Stimulated activated CD4-positive, alpha-beta T cell treated with anti-CD3 and anti-CD28 coated beads, Interleukin-15, amount 100 ng/mL, for 1 hour (primary cell): ENCODE results near the gene CCDC149.

ENCODE experiments used
- DNase-seq, 2 donors: peaks; one replicate each; pipeline ENCODE4 v3.0.0-alpha.2; 2020; ENCODE audit warnings: low read depth in 1 of 2, low spot score in 1 of 2

CCDC149 gene

DNA sequence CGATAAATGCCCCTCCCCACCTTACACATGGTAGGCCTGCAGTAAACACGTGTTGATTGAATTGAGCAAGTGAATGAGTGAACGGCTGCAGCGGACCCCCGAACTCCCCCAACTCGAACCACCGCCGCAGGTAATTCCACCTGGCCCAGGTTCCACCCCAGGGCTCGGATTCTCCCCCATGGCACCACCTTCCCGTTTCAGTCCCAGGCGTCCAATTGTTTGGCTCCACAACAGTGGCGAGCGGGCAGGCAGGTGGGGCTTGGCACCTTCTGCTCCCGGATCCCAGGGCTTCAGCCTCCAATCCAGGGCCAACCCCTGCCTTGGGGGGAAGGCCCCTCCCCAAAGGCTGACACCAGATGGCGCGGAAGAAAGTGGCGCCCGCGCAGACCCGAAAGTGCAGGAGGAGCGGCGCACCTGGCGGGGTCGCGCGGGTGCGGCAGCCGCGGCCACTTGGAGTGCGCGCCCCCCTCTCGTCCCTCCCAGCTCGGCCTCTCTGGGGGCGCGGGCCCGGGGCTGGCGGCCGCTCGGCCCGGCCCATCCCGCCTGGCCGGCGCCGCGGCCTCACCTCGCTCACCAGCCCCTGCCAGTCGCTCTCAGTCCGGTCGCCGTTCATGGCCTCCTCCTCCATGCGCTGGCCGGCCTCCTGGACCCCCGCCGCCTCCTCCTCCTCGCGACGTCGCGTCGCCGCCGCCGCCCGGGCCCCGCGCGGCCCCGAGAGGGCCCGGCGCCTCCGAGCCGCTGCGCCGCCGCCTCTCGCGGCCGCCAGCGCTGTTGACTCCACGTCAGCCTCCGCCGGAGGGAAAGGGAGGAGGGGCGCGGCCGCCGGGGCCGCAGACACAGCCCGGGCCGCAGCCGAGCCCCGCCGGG lies at the start of gene CCDC149:
TSS of gene CCDC149 (minus strand) at position 791 of the 867 bp plus-strand sequence. CDS start at position 613, 178 bp downstream.
- no peak for DNase-seq

GRCh38 chr4:24957886-24958285 lies 45.0 kb upstream of the CCDC149 start:
- no peak for DNase-seq

GRCh38 chr4:24956763-24957162 lies 43.9 kb upstream of the CCDC149 start:
- no peak for DNase-seq

DNA sequence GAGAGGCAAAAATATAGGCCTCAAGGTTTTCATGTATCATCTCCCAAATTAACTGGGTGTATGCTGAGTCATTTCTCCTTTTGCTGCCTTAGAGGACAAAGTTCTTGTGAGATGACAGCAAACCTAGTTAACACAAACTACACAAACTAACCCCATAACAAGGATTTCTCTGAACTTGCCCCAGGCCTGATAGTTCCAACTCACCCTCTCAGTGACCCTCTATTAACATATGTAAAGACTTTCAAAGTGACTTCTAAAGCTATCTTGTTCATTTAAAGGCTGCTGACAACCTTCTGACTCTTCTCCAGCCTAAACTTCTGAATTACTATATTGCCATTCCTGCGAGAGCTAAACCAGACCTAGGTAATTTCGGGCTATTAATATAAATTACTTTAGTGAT lies 43.2 kb upstream of the CCDC149 start:
- DNase-seq = no peak

GRCh38 chr4:24952667-24953066 lies 39.8 kb upstream of the CCDC149 start:
- no peak for DNase-seq

GRCh38 chr4:24949970-24950369 lies 37.1 kb upstream of the CCDC149 start:
- DNase-seq = no peak

DNA sequence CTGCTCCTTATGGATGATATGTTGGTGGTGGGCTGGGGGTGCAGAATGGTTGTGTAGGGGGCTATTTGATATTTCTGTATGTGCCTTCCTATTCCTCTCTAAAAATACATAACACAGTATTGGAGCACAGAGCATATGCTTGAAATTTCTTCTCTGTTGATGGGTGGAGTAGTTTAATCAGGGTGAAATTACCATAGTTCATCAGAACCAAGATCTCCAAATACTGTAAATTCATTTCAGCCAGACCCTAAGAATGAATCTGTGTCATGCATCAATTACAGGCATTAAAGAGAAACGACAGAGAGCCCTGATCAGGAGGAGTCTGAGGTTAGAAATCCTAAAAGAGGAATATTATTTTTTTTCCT lies 25.1 kb upstream of the CCDC149 start:
- no peak for DNase-seq

GRCh38 chr4:24937176-24937916 lies 24.5 kb upstream of the CCDC149 start:
- DNase-seq = no peak

DNA sequence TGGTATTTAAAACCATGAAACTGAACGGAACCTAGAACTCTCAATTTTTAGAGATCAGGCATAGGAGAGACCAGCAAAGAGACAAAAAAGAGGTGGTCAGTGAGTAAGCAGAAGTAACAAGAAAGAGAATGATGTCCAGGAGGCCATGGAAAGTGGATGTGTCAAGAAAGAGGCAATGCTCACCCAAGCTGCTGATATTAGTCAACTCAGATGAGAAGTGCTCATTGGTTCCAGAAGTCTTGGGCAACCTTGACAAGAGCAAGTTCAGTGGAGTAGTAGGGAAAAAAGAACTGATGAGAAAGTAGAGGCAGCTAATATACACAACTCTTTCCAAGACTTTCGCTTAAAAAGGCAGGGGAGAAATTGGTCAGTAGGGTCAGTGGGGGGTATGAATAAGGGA lies 23.0 kb upstream of the CCDC149 start:
- no peak for DNase-seq

GRCh38 chr4:24934311-24934710 lies 21.5 kb upstream of the CCDC149 start:
- no peak for DNase-seq

- DNase-seq = no peak
Measured at GRCh38 chr4:24933684-24934275, 20.9 kb upstream of the CCDC149 start.

- DNase-seq = no peak
Measured at GRCh38 chr4:24932515-24933225, 19.8 kb upstream of the CCDC149 start.

DNA sequence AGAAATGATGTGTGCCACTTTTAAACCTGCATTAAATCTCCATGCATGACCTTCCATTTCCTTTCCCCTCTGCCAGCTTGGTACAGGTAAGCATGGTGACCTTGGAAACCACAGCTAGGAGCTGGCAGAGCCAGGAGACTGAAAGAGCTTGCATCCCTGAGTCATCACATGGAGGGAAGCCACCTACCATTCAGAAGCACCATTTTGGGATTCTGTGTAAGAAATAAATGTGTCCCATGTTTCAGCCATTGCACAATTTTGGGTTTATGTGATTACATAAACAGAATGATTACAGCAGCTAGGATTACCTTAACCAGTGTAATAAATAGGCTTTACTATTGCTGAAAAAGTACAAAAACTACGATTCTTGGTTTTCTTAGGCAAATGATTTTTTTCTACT lies 17.3 kb upstream of the CCDC149 start:
- DNase-seq = no peak

DNA sequence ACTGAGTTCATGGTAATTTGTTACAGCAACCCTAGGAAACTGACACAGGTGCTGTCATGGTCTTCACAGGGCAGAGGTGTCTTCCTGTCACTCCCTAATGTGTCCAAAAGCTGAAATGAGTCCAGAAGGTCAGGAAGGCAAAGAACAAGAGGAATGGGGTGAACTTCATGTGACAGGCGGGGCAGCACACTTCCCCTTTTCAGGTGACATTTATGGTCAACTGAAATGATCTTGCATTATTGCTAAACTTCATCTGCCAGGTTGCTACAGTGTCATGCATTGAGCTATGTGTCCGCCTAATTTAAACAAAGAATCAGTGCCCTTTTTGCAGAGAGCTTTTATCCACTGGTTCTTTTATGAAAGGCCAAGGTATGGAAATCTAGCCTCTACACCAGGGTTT lies 15.9 kb upstream of the CCDC149 start:
- no peak for DNase-seq

DNA sequence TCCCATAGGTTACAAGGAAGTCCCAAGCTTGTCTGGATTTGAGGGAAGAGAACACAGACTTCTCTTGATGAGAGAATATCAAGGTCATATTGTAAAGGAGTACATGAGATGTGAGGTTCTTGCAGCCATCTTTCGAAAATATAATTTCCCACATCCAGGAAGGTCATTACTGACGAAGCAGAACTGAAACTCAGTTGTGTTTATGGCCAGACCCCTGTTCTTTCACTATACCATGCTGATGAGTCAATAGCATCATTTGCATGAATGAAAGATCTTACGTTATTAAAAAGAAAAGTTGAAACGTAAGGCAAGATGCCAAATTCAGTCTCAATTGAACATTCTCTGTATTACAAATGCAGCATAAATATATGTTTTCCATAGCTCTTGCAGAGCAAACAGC lies 14.2 kb upstream of the CCDC149 start:
- DNase-seq = no peak

DNA sequence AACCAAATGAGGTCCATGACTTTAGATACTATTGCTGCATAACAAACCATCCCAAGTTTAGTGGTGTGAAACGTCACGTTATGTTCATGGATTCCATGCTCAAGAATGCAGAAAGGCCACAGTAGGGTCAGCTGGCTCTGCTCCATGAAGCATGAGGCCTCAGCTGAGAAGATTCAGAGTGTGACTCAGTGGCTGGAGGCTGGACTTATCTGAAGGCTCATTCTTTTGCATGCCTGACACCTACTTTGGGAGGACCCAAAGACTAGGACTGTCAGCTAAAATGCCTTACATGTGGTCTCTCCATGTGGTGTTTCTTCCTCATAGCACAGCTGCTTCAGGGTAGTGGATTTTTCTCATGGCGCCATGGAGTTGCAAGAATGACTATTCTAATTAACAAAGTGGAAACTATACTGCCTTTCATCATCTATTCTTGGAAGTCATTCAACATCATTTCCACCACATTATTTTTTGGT lies 11.5 kb upstream of the CCDC149 start:
- DNase-seq = no peak

DNA sequence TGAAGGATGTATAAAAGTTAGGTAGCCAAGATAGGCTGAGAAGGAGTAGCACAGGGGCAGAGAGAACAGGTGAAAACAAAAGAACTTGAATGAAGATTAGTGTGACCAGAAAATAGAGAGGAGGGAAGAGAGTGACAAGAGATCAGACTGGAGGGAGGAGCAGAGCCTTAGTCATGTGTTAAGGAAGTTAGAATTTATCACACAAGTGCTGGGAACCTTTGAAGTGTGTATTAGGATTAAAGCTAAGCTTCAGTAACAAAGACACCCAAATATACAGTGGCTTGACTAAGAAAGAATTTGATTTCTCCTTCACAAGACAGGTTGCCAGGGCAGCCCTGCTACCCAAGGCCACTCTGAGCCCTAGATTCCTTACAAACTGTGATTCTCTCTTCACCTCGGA lies 10.7 kb upstream of the CCDC149 start:
- no peak for DNase-seq

- DNase-seq = no peak
Measured at GRCh38 chr4:24923002-24923401, 10.2 kb upstream of the CCDC149 start.

- no peak for DNase-seq
Measured at GRCh38 chr4:24922416-24922815, 9.6 kb upstream of the CCDC149 start.

DNA sequence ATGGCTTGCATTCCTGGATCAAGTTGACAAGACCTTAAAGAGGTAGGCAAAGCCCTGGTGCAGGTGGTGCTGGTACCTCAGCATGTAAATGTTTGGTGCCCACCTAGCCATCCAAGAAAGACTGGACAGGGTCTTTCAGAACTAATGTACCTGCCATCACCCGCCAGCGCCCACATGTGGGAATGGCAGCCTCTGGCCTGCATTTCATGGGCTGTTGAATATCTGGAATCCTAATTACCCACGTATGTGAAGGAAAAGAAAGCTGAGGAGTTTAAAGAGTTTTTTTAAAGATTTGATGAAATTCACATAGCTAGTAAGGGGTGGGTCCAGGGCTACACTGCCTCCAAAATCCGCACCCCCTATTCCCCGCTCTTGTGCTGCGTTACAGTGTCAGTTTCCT lies 8.6 kb upstream of the CCDC149 start:
- no peak for DNase-seq

GRCh38 chr4:24920008-24920407 lies 7.2 kb upstream of the CCDC149 start:
- DNase-seq = no peak
